T-helper 1 cell (primary cell): ENCODE data around the gene PIK3R1.

ENCODE experiments used
- DNase-seq, 5 donors: peaks; one replicate each; pipeline ENCODE4 v3.0.0-alpha.2; 2012 to 2020

The PIK3R1 gene

GRCh38 chr5:68303038-68303738 lies 87.6 kb downstream of the PIK3R1 start:
- DNase-seq, result no peak

- no peak for DNase-seq
Observed at GRCh38 chr5:68303754-68304420, 88.3 kb downstream of the PIK3R1 start.

DNA sequence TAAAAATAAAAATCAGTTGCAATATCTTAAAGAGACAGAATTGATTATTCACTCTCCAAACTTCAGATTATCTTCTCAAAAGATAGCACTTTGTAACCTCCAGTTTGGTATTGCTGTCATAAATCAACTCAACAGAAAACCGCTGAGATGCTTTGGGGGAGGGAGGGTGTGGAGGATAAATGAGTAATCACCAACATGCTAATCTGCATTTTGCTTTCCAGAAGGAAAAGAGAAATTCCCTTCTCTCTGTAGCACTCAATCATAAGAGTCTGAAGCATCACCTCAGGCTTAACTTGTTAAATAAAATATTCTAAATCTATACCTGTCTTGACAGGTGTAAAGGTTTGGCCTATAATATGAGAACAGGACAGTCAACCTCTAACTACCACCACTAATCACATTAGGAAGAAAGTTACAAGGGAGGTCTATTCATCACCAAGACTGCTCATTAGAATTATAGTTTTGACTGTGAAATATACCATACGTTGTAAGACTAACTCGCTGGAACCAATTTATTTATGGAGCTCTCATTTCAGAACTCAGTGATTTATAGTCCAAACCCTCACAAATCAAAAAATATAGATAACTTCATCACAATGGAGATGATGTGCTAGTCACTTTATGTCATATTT lies 89.0 kb downstream of the PIK3R1 start:
- no peak for DNase-seq

- DNase-seq, result no peak
Observed at GRCh38 chr5:68305223-68305870, 89.8 kb downstream of the PIK3R1 start.

DNA sequence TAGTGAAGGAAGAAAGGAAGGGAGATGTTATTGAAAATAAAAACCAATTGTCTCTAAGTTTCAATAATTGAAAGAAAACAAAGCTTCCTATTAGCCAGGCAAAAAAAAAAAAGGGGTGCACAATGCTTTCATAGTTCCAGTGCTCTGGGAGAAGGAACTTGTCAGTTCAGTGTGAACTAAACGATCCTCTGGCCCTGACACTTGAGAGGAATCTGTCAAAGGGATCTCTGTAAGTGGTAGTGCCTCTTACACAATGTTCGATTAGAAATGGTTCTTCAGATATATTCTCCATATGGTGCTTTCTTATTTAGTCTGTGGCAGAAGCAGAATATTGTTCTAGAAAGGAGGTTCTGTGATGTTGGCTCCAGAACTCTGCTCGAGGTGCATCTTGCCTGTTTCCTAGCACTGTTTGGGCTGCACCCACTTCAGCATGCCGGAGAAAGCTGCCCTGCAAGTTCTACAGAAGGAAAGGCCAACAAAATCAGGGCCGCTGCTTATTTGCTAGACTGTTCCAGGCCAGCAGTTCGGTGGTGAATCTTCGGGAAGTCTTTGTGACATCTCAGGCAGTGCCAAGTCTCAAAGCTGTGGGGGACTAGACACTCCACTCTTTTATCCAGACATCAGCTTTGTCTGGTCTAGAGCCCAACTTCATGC lies 90.9 kb downstream of the PIK3R1 start:
- DNase-seq, result no peak

DNA sequence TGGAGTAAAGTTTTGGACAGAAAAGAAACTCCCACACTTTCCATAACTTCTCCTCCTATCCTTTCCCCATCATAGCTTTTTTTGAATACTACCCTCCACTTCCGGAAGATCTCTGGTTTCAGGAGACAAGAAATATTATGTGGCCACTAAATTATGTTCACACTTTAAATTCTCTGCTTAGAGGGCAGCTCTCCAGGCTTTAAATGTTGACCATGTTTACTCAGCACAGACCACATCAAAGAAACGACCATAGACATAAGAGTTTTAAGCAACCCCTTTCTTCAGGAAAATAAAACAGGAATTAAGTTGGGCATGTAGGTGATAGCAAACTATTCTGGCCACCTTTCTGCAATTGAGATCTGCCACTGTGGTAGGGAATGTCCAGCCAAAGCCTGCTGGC lies 97.8 kb downstream of the PIK3R1 start:
- no peak for DNase-seq

DNA sequence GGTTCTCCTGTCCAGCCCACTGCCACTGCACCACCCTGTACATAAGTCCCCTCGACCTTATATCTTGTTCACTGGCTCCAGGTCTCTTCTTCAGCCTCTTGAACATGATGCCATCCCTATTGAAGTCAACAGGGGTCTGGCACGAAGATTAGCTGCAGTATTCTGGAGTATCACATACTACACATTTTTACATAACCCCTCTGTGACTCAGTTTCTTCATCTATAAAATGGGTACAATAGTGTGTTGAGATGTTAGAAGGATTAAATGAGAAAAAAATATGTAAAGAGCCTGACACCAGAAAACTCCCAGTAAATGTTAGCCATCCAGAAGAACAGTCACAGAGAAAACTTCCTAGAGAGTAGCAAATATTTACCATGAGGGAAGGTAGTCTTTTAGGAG lies 98.9 kb downstream of the PIK3R1 start:
- no peak for DNase-seq

DNA sequence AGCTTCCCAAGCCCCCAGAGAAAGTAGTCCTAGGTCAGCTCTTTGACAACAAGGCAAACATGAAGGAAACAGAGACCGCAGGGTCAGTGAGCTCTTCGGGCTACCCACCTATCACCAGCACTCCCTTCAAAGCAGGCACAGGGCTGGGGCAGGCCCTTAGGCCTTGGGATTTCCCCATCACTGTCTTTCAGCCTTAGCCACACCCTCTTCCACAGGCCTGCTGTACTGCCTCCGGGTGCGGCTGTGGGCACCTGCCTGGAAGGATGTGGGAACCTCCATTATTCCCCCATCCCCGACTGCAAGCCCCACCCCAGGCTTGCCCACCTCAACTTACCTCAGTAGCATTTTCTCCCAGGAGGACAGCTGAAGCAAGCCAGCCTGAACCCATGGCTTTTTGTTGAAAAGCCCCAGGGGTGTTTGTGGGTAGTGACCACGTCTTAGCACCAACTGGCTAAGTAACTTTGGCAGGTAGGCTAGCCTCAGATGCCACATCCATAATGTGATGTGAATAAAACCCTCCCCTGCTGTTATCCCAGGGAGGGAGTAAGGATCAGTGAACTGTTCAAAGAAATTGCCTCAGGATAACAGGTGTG lies 100.2 kb downstream of the PIK3R1 start:
- DNase-seq, result peak in 4 of 5 donors; percentile 2 to 25 (median 16)

DNA sequence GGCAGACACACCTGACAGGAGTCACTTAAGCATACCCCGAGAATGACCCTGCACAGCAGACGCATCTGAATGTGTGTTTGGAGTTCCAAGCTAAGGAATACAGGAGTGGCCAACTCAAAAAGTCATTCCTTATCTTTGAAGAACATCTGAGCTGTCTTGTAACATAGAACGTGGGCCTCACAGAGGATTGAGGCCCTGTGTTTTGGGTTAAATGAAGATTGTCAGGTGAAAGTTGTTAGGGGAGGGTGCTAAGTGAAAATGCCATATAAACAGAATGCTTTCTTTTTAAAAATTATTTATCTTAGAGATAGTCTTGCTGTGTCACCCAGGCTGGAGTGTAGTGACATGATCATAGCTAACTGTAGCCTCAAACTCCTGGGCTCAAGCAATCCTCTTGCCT lies 100.9 kb downstream of the PIK3R1 start:
- DNase-seq, result no peak

DNA sequence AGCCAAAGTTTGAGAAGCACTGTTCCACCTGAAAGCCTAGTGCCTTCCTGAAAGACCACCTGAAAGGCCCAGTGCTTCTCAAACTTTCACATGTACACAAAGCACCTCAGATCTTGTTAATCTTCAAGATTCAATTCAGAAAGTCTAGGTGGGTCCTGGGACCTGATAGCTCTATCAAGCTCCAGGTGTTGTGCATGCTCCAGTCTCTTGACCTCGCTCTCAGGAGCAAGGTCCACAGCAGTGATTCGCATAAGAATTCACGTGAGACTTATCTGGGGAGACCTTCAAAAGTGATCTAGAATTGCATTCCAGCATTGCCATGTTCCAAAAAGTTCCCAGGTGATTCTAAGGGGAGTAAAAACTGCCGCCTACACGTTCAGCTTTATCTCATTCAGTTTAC lies 102.1 kb downstream of the PIK3R1 start:
- DNase-seq, result no peak

- DNase-seq, result no peak
Observed at GRCh38 chr5:68318955-68319705, 103.6 kb downstream of the PIK3R1 start.

DNA sequence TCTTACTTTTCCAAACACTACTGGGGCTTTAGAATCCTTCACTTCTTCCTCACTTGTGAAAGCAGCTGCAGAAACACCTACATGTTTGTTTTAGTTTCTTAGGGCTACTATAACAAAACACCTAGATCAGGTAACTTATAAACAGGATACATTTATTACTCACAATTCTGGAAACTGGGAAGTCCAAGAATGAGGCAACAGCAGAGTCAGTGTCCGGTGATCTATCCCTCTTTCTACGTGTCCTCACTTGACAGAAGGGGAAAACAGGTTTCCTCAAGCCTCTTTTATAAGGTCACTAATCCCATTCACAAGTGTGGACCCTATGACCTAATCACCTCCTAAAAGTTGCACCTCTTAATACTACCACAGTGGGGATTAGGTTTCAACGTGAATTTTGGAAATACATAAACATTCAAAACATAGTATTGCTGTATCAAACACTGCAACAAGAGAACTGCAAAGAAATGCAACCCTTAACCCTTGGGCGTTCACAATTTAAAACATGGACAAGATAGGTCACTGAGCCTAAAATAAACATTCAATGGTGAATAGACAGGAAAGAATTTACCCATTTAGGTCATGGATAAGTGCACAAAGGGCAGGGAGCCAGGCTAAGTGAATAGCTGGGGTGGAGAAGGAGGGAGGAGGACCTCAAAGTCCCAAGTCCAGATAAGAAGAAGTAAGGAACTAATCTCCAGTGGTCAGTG lies 104.3 kb downstream of the PIK3R1 start:
- no peak for DNase-seq

- no peak for DNase-seq
Observed at GRCh38 chr5:68320413-68320986, 104.9 kb downstream of the PIK3R1 start.

DNA sequence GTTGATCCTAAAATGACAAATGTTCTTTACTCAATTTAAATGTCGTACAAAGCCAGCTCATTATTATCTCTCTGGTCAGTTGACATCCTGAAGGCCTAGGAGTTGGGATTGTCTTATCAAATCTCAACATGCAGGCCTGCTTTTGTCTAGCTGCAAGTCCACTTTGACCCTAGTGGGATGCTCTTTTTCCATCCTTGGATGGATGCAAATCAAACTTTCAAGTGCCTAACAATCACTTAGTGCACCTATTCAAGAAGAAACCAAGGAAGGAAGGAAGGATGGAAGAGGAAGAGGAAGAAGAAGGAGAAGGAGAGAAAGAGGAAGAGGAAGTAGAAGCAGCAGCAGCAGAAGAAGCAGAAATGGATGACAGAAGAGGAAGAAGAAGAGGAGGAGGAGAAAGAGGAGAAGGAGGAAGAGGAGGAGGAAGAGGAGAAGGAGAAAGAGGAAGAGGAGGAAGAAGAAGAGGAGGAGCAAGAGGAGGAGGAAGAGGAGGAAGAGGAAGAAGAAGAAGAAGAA lies 109.6 kb downstream of the PIK3R1 start:
- no peak for DNase-seq

GRCh38 chr5:68329554-68330255 lies 114.1 kb downstream of the PIK3R1 start:
- DNase-seq, result no peak

DNA sequence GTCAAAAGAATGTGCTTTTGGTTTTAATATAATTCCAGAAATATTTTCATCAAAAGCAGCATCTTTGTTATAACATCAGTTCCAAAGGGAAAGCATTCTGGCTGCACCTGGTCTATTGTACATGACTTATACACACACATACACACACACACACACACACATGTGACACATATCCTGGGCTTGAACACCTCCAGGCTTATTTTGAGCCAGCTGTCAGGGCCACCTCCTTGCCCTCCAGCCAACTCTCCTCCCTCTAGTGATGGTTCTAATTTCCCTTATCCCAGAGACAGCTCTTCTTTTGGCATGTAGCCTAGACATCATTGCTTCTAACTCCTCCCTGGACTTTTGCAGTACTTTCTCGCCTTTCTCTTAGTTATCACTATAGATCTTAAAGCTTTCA lies 115.0 kb downstream of the PIK3R1 start:
- no peak for DNase-seq

GRCh38 chr5:68331192-68332079 lies 115.9 kb downstream of the PIK3R1 start:
- DNase-seq, result no peak

- DNase-seq, result no peak
Observed at GRCh38 chr5:68332080-68332451, 116.5 kb downstream of the PIK3R1 start.

DNA sequence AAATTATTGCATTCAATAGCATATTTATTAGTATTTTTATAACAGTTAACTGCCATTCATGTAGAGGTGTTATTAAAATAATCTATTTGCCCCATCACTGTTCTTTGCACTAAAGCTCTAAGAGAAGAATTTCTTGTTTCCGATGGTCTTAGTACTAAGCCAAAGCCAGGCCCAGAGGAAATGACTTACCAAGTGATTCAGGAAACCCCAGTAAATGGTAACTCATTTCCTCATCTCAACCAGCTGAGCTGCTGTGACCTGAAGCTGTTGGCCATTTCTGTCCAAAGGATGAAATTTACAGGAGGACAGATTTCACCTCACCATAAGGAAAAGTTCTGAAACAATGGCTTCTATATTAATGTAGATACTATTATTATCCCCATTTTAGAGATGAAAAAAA lies 117.0 kb downstream of the PIK3R1 start:
- DNase-seq, result no peak
